ENCODE measurements around the gene SLAMF6.

Gene SLAMF6

GRCh38 chr1:160465123-160465522 lies 57.9 kb downstream of the SLAMF6 start:
- DNase-seq: no peak

GRCh38 chr1:160460683-160461287 lies 62.3 kb downstream of the SLAMF6 start:
- peak in 2 of 3 donors; percentile 15 to 35 for DNase-seq

- DNase-seq: no peak
Observed at GRCh38 chr1:160460214-160460642, 62.8 kb downstream of the SLAMF6 start.

- no peak for DNase-seq
Observed at GRCh38 chr1:160459687-160460086, 63.4 kb downstream of the SLAMF6 start.

GRCh38 chr1:160459056-160459455 lies 64.0 kb downstream of the SLAMF6 start:
- no peak for DNase-seq

GRCh38 chr1:160455153-160455517 lies 67.9 kb downstream of the SLAMF6 start:
- no peak for DNase-seq

- peak in 2 of 3 donors; percentile 38 to 40 for DNase-seq
Observed at GRCh38 chr1:160454371-160455152, 68.5 kb downstream of the SLAMF6 start.

GRCh38 chr1:160453443-160453842 lies 69.6 kb downstream of the SLAMF6 start:
- no peak for DNase-seq

- DNase-seq: no peak
Observed at GRCh38 chr1:160451859-160452232, 71.2 kb downstream of the SLAMF6 start.

- no peak for DNase-seq
Observed at GRCh38 chr1:160451119-160451858, 71.8 kb downstream of the SLAMF6 start.

- no peak for DNase-seq
Observed at GRCh38 chr1:160449494-160449893, 73.6 kb downstream of the SLAMF6 start.

GRCh38 chr1:160446945-160447600 lies 76.0 kb downstream of the SLAMF6 start:
- no peak for DNase-seq

- no peak for DNase-seq
Observed at GRCh38 chr1:160439718-160440117, 83.3 kb downstream of the SLAMF6 start.

GRCh38 chr1:160438935-160439334 lies 84.1 kb downstream of the SLAMF6 start:
- no peak for DNase-seq

- DNase-seq: no peak
Observed at GRCh38 chr1:160438317-160438918, 84.6 kb downstream of the SLAMF6 start.

- DNase-seq: peak; percentile 17 to 45 (median 35)
Observed at GRCh38 chr1:160437432-160438316, 85.4 kb downstream of the SLAMF6 start.

- DNase-seq: no peak
Observed at GRCh38 chr1:160436966-160437365, 86.1 kb downstream of the SLAMF6 start.
